Activated CD4-positive, alpha-beta memory T cell treated with anti-CD3 and anti-CD28 coated beads, Interleukin-2, amount 10 ng/mL, durations not matched to agents 7 days and 5 days (primary cell): Measurements from ENCODE around the gene CER1. TPM values are rescaled to one million over a fixed set of nuclear protein-coding genes. Genes with fewer than 3 reads are reported as not detected.

Experiments used
- CTCF ChIA-PET: fragments of 350-600 bp; sonication (Branson Sonifier 250); formaldehyde crosslinking; loops from one replicate; lab custom pipeline; 2021; ENCODE audit warnings: antibody characterized with exemption, inconsistent platforms; lab: Charles Lee
- POLR2A ChIA-PET: fragments of 350-600 bp; sonication (Branson Sonifier 250); formaldehyde crosslinking; loops from one replicate; lab custom pipeline; 2021; ENCODE audit warnings: antibody characterized with exemption; lab: Charles Lee
- DNase-seq: peaks from one replicate; pipeline ENCODE4 v3.0.0-alpha.2; 2020
- H3K27ac Mint-ChIP-seq: one replicate; pipeline ENCODE4 v1.8.0; 2021; ENCODE audit warnings: mild to moderate bottlenecking, mixed read lengths
- H3K27me3 Mint-ChIP-seq: one replicate; pipeline ENCODE4 v1.8.0; 2021; ENCODE audit warnings: mixed read lengths
- H3K36me3 Mint-ChIP-seq: one replicate; pipeline ENCODE4 v1.8.0; 2021; ENCODE audit warnings: low read depth, mixed read lengths
- H3K4me1 Mint-ChIP-seq: one replicate; pipeline ENCODE4 v1.8.0; 2021; ENCODE audit warnings: mixed read lengths
- H3K4me3 Mint-ChIP-seq: one replicate; pipeline ENCODE4 v1.8.0; 2021; ENCODE audit warnings: mild to moderate bottlenecking, mixed read lengths
- H3K9me3 Mint-ChIP-seq: one replicate; pipeline ENCODE4 v1.8.0; 2021; ENCODE audit warnings: mixed read lengths
- total RNA-seq, 2 experiments: library from RNA; stranded (reverse); gene quantifications; one replicate each; pipeline ENCODE4 v1.2.3, GENCODE V29; 2021

Gene CER1
- total RNA-seq, 2 experiments from 2014 or later, result not detected

GRCh38 chr9:14674630-14675029 is 47.9 kb downstream of the CER1 start:
- H3K27me3 Mint-ChIP-seq, result no peaks in the 10 kb centered on the region

GRCh38 chr9:14671377-14671776 is 51.2 kb downstream of the CER1 start:
- H3K4me3 Mint-ChIP-seq, result no peak overlapping the region
- H3K27ac Mint-ChIP-seq, result no peak overlapping the region
- ChIA-PET CTCF (interaction anchor here (1.5 kb wide), 1 partner anchor 10 kb away, joined by 5 read pairs; no protein-coding TSS in a partner anchor), POLR2A (no interaction called here)
- no peaks in the 10 kb centered on the region for H3K9me3 Mint-ChIP-seq
- no peaks in the 10 kb centered on the region for H3K27me3 Mint-ChIP-seq
- DNase-seq, result no peak
- peaks cover 16% of the 10 kb centered on the region for H3K36me3 Mint-ChIP-seq
- peaks cover 19% of the 10 kb centered on the region for H3K4me1 Mint-ChIP-seq

More at GRCh38 chr9:14674630-14675029, 47.9 kb downstream of the CER1 start:
- no peak overlapping the region for H3K4me3 Mint-ChIP-seq
- peaks cover 22% of the 10 kb centered on the region for H3K36me3 Mint-ChIP-seq
- H3K4me1 Mint-ChIP-seq, result peaks cover 19% of the 10 kb centered on the region
- ChIA-PET POLR2A (interaction anchor here (1.0 kb wide), 1 partner anchor 14 kb away, joined by 3 read pairs; no protein-coding TSS in a partner anchor), CTCF (no interaction called here)
- DNase-seq, result no peak
- no peaks in the 10 kb centered on the region for H3K9me3 Mint-ChIP-seq
- H3K27ac Mint-ChIP-seq, result no peak overlapping the region

- H3K9me3 Mint-ChIP-seq, result no peaks in the 10 kb centered on the region
- H3K4me3 Mint-ChIP-seq, result no peak overlapping the region
- H3K27me3 Mint-ChIP-seq, result no peaks in the 10 kb centered on the region
- POLR2A ChIA-PET, result no interaction called here
- H3K27ac Mint-ChIP-seq, result peak overlapping the region; percentile 35
- peaks cover 13% of the 10 kb centered on the region for H3K36me3 Mint-ChIP-seq
- DNase-seq, result no peak
- peaks cover 19% of the 10 kb centered on the region for H3K4me1 Mint-ChIP-seq
- CTCF ChIA-PET, result interaction anchor here (1.5 kb wide), 1 partner anchor 9 kb away, joined by 5 read pairs; no protein-coding TSS in a partner anchor
Observed at GRCh38 chr9:14670718-14671117, 51.8 kb downstream of the CER1 start.

Other genes with a start within 250 kb of the CER1 start
- 1 to 10 TPM; 7.5 to 7.6 TPM for gene ZDHHC21, start 29.3 kb downstream of the CER1 start, total RNA-seq
- gene FREM1, start 187.7 kb upstream of the CER1 start, total RNA-seq, result not detected